ENCODE measurements around the gene KCNAB3. TPM values are rescaled to one million over a fixed set of nuclear protein-coding genes. Genes with fewer than 3 reads are reported as not detected.

KCNAB3 gene
- total and polyA plus RNA-seq, 9 of the 15 experiments (the other 6 are each of a cell fraction or from before 2014, with no cell fraction given) = 0.03 to 2.5 (median 1.1) TPM

- TF ChIP-seq, protein P1, sequence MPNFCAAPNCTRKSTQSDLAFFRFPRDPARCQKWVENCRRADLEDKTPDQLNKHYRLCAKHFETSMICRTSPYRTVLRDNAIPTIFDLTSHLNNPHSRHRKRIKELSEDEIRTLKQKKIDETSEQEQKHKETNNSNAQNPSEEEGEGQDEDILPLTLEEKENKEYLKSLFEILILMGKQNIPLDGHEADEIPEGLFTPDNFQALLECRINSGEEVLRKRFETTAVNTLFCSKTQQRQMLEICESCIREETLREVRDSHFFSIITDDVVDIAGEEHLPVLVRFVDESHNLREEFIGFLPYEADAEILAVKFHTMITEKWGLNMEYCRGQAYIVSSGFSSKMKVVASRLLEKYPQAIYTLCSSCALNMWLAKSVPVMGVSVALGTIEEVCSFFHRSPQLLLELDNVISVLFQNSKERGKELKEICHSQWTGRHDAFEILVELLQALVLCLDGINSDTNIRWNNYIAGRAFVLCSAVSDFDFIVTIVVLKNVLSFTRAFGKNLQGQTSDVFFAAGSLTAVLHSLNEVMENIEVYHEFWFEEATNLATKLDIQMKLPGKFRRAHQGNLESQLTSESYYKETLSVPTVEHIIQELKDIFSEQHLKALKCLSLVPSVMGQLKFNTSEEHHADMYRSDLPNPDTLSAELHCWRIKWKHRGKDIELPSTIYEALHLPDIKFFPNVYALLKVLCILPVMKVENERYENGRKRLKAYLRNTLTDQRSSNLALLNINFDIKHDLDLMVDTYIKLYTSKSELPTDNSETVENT (CRISPR knock-in tag; IDR thresholded peaks at IDR 0.05) = 0 out of 2 replicates have a peak, but pooled peaks have one; percentile 47
- peak; percentile 2 for TF ChIP-seq TAF1 (IDR thresholded peaks at IDR 0.05; ENCODE audit: control insufficient read depth, extremely low read depth, insufficient read depth, low read length, severe bottlenecking)
- TF ChIP-seq, protein P2, sequence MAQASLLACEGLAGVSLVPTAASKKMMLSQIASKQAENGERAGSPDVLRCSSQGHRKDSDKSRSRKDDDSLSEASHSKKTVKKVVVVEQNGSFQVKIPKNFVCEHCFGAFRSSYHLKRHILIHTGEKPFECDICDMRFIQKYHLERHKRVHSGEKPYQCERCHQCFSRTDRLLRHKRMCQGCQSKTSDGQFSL (CRISPR knock-in tag; IDR thresholded peaks at IDR 0.05) = peak; percentile 65; the same call in 1 of the 2 replicates
- TF ChIP-seq, protein P2 (tag; IDR thresholded peaks at IDR 0.05) = 0 out of 4 replicates have a peak, but pooled peaks of 1 of the 2 experiments have one; percentile 46
- TF ChIP-seq, protein P3, sequence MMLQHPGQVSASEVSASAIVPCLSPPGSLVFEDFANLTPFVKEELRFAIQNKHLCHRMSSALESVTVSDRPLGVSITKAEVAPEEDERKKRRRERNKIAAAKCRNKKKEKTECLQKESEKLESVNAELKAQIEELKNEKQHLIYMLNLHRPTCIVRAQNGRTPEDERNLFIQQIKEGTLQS (IDR thresholded peaks at IDR 0.05) = peak; percentile 100
- TF ChIP-seq, protein P3 (CRISPR knock-in tag; conservative IDR thresholded peaks at IDR 0.05) = no peak; the same call in 1 of the 2 replicates
- TF ChIP-seq ZNF146 (CRISPR knock-in tag; IDR thresholded peaks at IDR 0.05; ENCODE audit: unreplicated experiment) = no peak
- TF ChIP-seq SP1 (CRISPR knock-in tag; IDR thresholded peaks at IDR 0.05) = peak; percentile 73
- peak; percentile 100 for TF ChIP-seq ATF7 (IDR thresholded peaks at IDR 0.05)
- peak; percentile 32; the same call in 1 of the 2 replicates for TF ChIP-seq EP300 (IDR thresholded peaks at IDR 0.05; ENCODE audit: low read length)
- TF ChIP-seq RREB1 (CRISPR knock-in tag; IDR thresholded peaks at IDR 0.05) = 0 out of 2 replicates have a peak, but pooled peaks have one; percentile 15
- TF ChIP-seq ZNF316 (IDR thresholded peaks at IDR 0.05) = 0 out of 2 replicates have a peak, but pooled peaks have one; percentile 3
- TF ChIP-seq, protein P4, sequence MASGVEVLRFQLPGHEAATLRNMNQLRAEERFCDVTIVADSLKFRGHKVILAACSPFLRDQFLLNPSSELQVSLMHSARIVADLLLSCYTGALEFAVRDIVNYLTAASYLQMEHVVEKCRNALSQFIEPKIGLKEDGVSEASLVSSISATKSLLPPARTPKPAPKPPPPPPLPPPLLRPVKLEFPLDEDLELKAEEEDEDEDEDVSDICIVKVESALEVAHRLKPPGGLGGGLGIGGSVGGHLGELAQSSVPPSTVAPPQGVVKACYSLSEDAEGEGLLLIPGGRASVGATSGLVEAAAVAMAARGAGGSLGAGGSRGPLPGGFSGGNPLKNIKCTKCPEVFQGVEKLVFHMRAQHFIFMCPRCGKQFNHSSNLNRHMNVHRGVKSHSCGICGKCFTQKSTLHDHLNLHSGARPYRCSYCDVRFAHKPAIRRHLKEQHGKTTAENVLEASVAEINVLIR (CRISPR knock-in tag; IDR thresholded peaks at IDR 0.05) = peak; percentile 69
Measured at GRCh38 chr17:7931709-7932482, 2.2 kb upstream of the KCNAB3 start, which contains the start of the genes CNTROB and TRAPPC1 (continued).

Data from K562 (cell line).